Mammary epithelial cell (primary cell): Measurements from ENCODE around the gene DRAP1.
"Not testable (repeated sequence)": the region's sequence is repeated elsewhere in the genome, so short reads cannot be mapped to it uniquely, and the experiment has no call there.

Experiments used
- CTCF ChIP-seq, 2 donors: IDR thresholded peaks in 1 of 2; conservative IDR thresholded peaks in 1 of 2; 2 replicates each; pipeline ENCODE4 v1.5.1; 2011 to 2012; ENCODE audit warnings: inconsistent platforms in 2 of 2, low read length in 2 of 2, mild to moderate bottlenecking in 2 of 2, control low read depth in 1 of 2, low read depth in 1 of 2; ENCODE audit not compliant: insufficient read depth in 1 of 2; ENCODE audit errors: extremely low read depth in 1 of 2
- EZH2 ChIP-seq: IDR thresholded peaks from 2 replicates; pipeline ENCODE4 v1.6.1; 2012; ENCODE audit warnings: low read length, inconsistent platforms, borderline replicate concordance

DNA sequence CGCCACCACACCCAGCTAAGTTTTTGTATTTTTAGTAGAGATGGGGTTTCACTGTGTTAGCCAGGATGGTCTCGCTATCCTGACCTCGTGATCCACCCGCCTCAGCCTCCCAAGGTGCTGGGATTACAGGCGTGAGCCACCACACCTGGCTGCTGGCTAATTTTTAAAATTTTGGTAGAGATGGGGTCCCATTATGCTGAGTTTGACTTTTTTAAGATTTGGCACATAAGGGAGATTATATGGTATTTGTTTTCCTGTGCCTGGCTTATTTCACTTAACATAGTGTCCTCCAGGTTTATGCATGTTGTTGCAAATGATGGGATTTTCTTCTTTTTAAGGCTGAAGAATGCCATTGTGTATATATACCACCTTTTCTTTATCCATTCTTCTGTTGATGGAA is 31.5 kb downstream of the DRAP1 start:
- not testable (repeated sequence) for TF ChIP-seq EZH2; CTCF (conservative IDR thresholded peaks at IDR 0.05 in 1 of 2, IDR thresholded peaks at IDR 0.05 in 1 of 2; ENCODE audit: extremely low read depth in 1 of 2, insufficient read depth in 1 of 2, low read depth in 1 of 2, low read length in 2 of 2)
